Keratinocyte (primary cell): Measurements from ENCODE around the gene EML1.

Source experiments
- EZH2 ChIP-seq: IDR thresholded peaks from one replicate; pipeline ENCODE4 v1.6.1; 2012; ENCODE audit warnings: inconsistent platforms, mild to moderate bottlenecking, low read length, moderate library complexity
- TF ChIP-seq, protein P1 (sequence below), 3 experiments: IDR thresholded peaks in 1 of 3; conservative IDR thresholded peaks in 1 of 3; optimal IDR thresholded peaks in 1 of 3; 2 replicates in 2 of 3; 3 replicates in 1 of 3; pipeline versions ENCODE3 to v1.5.1; 2011; ENCODE audit warnings: low read length in 3 of 3, mild to moderate bottlenecking in 3 of 3, moderate library complexity in 2 of 3, control low read depth in 1 of 3, inconsistent platforms in 1 of 3; ENCODE audit not compliant: insufficient read depth in 2 of 3; ENCODE audit errors: extremely low read depth in 1 of 3

DNA sequence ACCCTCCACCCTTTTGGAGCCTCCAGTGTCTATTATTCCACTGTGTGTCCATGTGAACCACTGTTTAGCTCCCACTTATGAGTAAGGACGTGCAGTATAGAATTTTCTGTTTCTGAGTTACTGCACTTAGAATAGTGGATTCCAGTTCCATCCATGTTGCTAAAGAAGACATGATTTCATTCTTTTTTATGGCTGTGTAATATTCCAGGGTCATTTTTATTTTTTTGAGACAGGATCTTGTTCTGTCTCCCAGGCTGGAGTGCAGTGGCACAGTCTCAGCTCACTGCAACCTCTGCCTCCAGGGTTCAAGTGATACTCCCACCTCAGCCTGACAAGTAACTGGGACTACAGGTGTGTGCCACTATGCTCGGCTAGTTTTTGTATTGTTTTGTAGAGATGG, 31.6 kb downstream of the EML1 start:
- TF ChIP-seq, protein P1, sequence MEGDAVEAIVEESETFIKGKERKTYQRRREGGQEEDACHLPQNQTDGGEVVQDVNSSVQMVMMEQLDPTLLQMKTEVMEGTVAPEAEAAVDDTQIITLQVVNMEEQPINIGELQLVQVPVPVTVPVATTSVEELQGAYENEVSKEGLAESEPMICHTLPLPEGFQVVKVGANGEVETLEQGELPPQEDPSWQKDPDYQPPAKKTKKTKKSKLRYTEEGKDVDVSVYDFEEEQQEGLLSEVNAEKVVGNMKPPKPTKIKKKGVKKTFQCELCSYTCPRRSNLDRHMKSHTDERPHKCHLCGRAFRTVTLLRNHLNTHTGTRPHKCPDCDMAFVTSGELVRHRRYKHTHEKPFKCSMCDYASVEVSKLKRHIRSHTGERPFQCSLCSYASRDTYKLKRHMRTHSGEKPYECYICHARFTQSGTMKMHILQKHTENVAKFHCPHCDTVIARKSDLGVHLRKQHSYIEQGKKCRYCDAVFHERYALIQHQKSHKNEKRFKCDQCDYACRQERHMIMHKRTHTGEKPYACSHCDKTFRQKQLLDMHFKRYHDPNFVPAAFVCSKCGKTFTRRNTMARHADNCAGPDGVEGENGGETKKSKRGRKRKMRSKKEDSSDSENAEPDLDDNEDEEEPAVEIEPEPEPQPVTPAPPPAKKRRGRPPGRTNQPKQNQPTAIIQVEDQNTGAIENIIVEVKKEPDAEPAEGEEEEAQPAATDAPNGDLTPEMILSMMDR (optimal IDR thresholded peaks at IDR 0.05 in 1 of 3, IDR thresholded peaks at IDR 0.05 in 1 of 3, conservative IDR thresholded peaks at IDR 0.05 in 1 of 3; ENCODE audit: extremely low read depth in 1 of 3, insufficient read depth in 2 of 3, low read length in 3 of 3), result no peak
- no peak for TF ChIP-seq EZH2
